Measurements from ENCODE around the gene DDIAS.
A peak's percentile ranks its signal among the peaks of the same experiment; 100 is the strongest.
"Not testable (repeated sequence)": the region's sequence is repeated elsewhere in the genome, so short reads cannot be mapped to it uniquely, and the experiment has no call there.

The DDIAS gene, protein sequence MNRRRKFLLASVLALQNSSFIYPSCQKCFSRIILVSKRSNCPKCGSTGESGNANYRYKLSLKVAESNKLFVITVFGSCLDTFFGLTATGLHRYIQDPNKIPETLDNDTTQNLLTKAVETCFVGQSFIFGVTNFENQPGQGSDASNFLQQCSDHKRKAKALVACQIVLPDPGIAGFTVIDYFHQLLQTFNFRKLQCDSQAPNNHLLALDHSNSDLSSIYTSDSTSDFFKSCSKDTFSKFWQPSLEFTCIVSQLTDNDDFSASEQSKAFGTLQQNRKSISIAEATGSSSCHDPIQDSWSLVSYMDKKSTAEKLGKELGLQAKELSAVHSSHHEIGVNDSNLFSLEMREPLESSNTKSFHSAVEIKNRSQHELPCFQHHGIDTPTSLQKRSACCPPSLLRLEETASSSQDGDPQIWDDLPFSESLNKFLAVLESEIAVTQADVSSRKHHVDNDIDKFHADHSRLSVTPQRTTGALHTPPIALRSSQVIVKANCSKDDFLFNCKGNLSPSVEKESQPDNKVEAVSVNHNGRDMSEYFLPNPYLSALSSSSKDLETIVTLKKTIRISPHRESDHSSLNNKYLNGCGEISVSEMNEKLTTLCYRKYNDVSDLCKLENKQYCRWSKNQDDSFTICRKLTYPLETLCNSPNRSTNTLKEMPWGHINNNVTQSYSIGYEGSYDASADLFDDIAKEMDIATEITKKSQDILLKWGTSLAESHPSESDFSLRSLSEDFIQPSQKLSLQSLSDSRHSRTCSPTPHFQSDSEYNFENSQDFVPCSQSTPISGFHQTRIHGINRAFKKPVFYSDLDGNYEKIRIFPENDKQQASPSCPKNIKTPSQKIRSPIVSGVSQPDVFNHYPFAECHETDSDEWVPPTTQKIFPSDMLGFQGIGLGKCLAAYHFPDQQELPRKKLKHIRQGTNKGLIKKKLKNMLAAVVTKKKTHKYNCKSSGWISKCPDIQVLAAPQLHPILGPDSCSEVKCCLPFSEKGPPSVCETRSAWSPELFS

DNA sequence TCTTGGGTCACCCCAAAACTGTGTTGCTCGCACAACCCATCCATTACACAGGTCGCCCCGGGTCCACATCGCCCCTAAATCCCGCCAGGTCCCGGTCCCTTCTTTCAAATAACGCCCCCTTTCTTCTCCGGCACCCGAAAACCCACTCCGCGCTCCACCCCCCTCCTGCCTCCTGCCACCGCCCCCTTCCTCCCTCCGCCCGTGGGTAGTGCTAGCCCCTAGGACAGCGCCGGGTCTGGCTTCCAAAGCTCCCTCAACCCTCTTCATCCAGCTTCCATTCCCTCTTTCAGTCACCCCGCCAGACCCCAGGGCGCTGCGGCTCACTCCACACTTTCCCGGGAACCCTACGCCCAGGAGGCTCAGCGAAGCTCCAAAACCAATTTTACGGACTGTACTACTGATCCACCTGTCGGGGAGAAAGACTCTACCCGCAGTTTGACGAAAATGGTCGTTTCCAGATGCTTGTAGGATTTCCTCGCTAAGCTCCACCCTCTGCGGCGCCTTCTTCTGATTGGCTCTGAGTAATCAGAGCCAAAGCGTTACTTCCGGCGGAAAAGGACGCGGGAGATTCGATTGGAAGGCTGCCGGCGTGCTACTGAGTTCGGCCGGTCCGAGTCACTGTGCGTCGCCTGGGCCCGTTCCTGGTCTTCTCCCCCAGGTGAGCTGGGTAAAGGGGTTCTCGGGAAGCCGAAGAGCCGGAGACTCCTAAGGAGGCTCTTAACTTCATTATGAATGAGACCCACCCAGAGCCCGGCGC, at the start of gene DDIAS:
Gene DDIAS (plus strand): TSS at position 572 of the 757 bp plus-strand sequence. CDS start 13,003 bp downstream, outside the sequence.
- peak; percentile 98 for DNase-seq
- Histone ChIP-seq H3K4me3 (ENCODE audit: low read depth, low read length) (peak within 1 kb of the TSS; percentile 84), H3K27ac (peak within 1 kb of the TSS; percentile 85), H3K27me3 (replicated peaks) (no peaks in the 10 kb centered on the region), H3K36me3 (replicated peaks) (no peaks in the 10 kb centered on the region)
- in situ Hi-C loops (cut with HindIII; ENCODE audit: low pct_ligation_motif_present, low sequenced_read_pairs) = loop anchor here (25.0 kb wide), 1 partner anchor 261 kb away; the partner anchor contains the start of gene PCF11
- TF ChIP-seq, protein P1, sequence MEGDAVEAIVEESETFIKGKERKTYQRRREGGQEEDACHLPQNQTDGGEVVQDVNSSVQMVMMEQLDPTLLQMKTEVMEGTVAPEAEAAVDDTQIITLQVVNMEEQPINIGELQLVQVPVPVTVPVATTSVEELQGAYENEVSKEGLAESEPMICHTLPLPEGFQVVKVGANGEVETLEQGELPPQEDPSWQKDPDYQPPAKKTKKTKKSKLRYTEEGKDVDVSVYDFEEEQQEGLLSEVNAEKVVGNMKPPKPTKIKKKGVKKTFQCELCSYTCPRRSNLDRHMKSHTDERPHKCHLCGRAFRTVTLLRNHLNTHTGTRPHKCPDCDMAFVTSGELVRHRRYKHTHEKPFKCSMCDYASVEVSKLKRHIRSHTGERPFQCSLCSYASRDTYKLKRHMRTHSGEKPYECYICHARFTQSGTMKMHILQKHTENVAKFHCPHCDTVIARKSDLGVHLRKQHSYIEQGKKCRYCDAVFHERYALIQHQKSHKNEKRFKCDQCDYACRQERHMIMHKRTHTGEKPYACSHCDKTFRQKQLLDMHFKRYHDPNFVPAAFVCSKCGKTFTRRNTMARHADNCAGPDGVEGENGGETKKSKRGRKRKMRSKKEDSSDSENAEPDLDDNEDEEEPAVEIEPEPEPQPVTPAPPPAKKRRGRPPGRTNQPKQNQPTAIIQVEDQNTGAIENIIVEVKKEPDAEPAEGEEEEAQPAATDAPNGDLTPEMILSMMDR (IDR thresholded peaks at IDR 0.05; ENCODE audit: low read depth, low read length, missing control alignments) = no peak

DNA sequence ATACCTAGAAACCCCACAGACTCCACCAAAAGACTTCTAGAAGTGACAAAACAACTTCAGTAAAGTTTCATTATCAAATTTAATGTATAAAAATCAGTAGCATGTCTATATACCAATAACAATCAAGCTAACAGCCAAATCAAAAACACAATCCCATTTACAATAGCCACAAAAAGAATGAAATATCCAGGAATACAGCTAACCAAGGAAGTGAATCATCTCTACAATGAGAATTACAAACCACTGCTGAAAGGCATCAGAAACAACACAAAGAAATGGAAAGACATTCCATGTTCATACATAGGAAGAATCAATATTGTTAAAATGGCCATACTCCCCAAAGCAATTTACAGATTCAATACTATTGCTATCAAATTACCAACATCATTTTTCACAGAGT, 47.3 kb upstream of the DDIAS start:
- Histone ChIP-seq H3K4me3 (ENCODE audit: low read depth, low read length) (no peak overlapping the region), H3K36me3 (replicated peaks) (no peaks in the 10 kb centered on the region), H3K27me3 (replicated peaks) (no peaks in the 10 kb centered on the region), H3K27ac (no peak overlapping the region)
- DNase-seq = no peak
- in situ Hi-C loops (cut with HindIII; ENCODE audit: low pct_ligation_motif_present, low sequenced_read_pairs) = no loop called here
- TF ChIP-seq, protein P1 (IDR thresholded peaks at IDR 0.05; ENCODE audit: low read depth, low read length, missing control alignments) = no peak

DNA sequence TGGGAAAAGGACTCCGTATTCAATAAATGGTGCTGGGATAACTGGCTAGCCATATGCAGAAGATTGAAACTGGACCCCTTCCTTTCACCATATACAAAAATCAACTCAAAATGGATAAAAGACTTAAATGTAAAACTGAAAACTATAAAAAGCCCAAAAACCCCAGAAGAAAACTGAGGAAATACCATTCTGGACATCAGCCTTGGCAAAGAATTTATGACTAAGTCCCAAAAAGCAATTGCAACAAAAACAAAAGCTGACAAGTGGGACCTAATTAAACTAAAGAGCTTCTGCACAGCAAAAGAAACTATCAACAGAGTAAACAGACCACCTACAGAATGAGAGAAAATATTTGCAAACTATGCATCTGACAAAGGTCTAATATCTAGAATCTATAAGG, 46.6 kb upstream of the DDIAS start:
- H3K27ac ChIP-seq; H3K27me3 ChIP-seq (replicated peaks); H3K36me3 ChIP-seq (replicated peaks); in situ Hi-C loops (cut with HindIII; ENCODE audit: low pct_ligation_motif_present, low sequenced_read_pairs); DNase-seq; H3K4me3 ChIP-seq (ENCODE audit: low read depth, low read length): not testable (repeated sequence)

DNA sequence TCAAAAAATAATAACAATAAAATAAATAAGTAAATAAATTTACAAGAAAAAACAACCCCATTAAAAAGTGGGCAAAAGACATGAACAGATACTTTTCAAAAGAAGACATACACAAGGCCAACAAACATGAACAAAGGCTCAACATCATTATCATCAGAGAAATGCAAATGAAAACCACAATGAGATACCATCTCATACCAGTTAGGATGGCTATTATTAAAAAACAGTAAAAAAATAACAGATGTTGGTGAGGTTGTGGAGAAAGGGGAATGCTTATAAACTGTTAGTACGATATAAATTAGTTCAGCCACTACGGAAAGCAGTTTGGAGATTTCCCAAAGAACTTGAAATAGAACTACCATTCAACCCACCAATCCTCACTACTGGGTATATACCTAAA, 45.9 kb upstream of the DDIAS start:
- Histone ChIP-seq H3K4me3 (ENCODE audit: low read depth, low read length) (no peak overlapping the region), H3K27me3 (replicated peaks) (no peaks in the 10 kb centered on the region), H3K27ac (no peak overlapping the region), H3K36me3 (replicated peaks) (no peaks in the 10 kb centered on the region)
- in situ Hi-C loops (cut with HindIII; ENCODE audit: low pct_ligation_motif_present, low sequenced_read_pairs) = no loop called here
- TF ChIP-seq, protein P1 (IDR thresholded peaks at IDR 0.05; ENCODE audit: low read depth, low read length, missing control alignments) = no peak
- DNase-seq = no peak

DNA sequence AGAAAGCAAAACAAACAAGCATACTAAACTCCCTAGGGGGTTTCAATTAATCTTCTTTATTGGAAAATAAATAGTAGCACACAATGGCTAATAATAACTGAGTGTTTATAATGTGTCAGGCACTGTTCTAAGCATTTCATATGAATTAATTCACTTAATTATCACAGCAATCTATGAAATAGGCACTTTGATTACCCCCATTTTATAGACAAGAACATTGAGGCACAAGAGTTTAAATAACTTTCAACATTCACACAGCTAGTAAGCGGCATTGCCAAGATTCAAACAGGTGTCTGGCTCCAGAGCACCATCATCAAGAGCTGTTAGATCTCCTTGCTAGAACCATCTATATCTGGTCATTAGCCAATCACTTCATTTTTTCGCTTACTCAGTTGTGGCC, 44.4 kb upstream of the DDIAS start:
- H3K4me3 ChIP-seq (ENCODE audit: low read depth, low read length) = no peak overlapping the region
- no peaks in the 10 kb centered on the region for H3K36me3 ChIP-seq (replicated peaks)
- no peak overlapping the region for H3K27ac ChIP-seq
- no peaks in the 10 kb centered on the region for H3K27me3 ChIP-seq (replicated peaks)
- in situ Hi-C loops (cut with HindIII; ENCODE audit: low pct_ligation_motif_present, low sequenced_read_pairs) = no loop called here
- DNase-seq = no peak
- TF ChIP-seq, protein P1 (IDR thresholded peaks at IDR 0.05; ENCODE audit: low read depth, low read length, missing control alignments) = no peak

Data from brain microvascular endothelial cell (primary cell).